H1 (cell line): Measurements from ENCODE around the gene TIMMDC1. TPM values are rescaled to one million over a fixed set of nuclear protein-coding genes. Genes with fewer than 3 reads are reported as not detected.

Experiments
- CTCF ChIA-PET: fragments of 300-600 bp; sonication (Branson Sonifier 250); formaldehyde crosslinking; loops from one replicate; lab custom pipeline; 2021; ENCODE audit not compliant: partially characterized antibody; lab: Charles Lee
- POLR2A ChIA-PET: fragments of 300-600 bp; sonication (Branson Sonifier 250); formaldehyde crosslinking; loops from one replicate; lab custom pipeline; 2021; ENCODE audit warnings: inconsistent platforms; ENCODE audit not compliant: partially characterized antibody; lab: Charles Lee
- DNase-seq, 2 experiments: peaks; one replicate each; pipeline versions ENCODE4 v3.0.0 to v3.0.0-alpha.2; 2010 to 2022; ENCODE audit warnings: low spot score in 2 of 2, low read depth in 1 of 2, mixed read lengths in 1 of 2
- FAIRE-seq: peaks from 2 replicates; lab custom pipeline; 2011; peaks lifted over from hg19 to GRCh38; lab: Jason Lieb, UNC
- H2AFZ ChIP-seq: 2 replicates; pipeline ENCODE4 v1.8.1; 2012; ENCODE audit warnings: low read length, inconsistent platforms
- H2AK5ac ChIP-seq: 2 replicates; pipeline ENCODE4 v1.6.1; 2013; ENCODE audit warnings: low read depth, low read length
- H2BK120ac ChIP-seq: replicated peaks from 2 replicates; pipeline ENCODE3; 2013; ENCODE audit warnings: low read depth, low read length, inconsistent platforms
- H2BK12ac ChIP-seq: 2 replicates; pipeline ENCODE4 v1.6.1; 2013; ENCODE audit warnings: low read depth, low read length
- H2BK15ac ChIP-seq: 2 replicates; pipeline ENCODE4 v1.6.1; 2013; ENCODE audit warnings: low read length
- H2BK20ac ChIP-seq: 2 replicates; pipeline ENCODE4 v1.6.1; 2013; ENCODE audit warnings: low read length
- H2BK5ac ChIP-seq: 2 replicates; pipeline ENCODE4 v1.6.1; 2013; ENCODE audit warnings: low read depth, low read length
- H3K14ac ChIP-seq: 2 replicates; pipeline ENCODE4 v1.6.1; 2013; ENCODE audit warnings: inconsistent platforms; ENCODE audit not compliant: insufficient read length
- H3K18ac ChIP-seq: 2 replicates; pipeline ENCODE4 v1.6.1; 2013; ENCODE audit warnings: low read length; ENCODE audit errors: extremely low read depth
- H3K23ac ChIP-seq: 2 replicates; pipeline ENCODE4 v1.6.1; 2013; ENCODE audit warnings: inconsistent platforms; ENCODE audit not compliant: insufficient read length
- H3K23me2 ChIP-seq: 2 replicates; pipeline ENCODE4 v1.6.1; 2013; ENCODE audit warnings: low read depth, low read length
- H3K27ac ChIP-seq: 2 replicates; pipeline ENCODE4 v1.6.1; 2011; ENCODE audit warnings: low read depth, low read length, inconsistent platforms
- H3K27me3 ChIP-seq, 4 experiments: replicated peaks in 1 of 4; 1 replicate in 1 of 4; 2 replicates in 3 of 4; pipeline versions ENCODE4 v1.6.1 to v1.8.1; 2011 to 2013; ENCODE audit warnings: low read length in 3 of 4, mild to moderate bottlenecking in 3 of 4, inconsistent platforms in 2 of 4, mixed read lengths in 2 of 4, moderate library complexity in 1 of 4; ENCODE audit not compliant: control insufficient read depth in 3 of 4, insufficient read depth in 3 of 4; ENCODE audit errors: extremely low read depth in 1 of 4
- H3K36me3 ChIP-seq, 4 experiments: 2 replicates each; pipeline versions ENCODE4 v1.6.1 to v1.8.1; 2011 to 2013; ENCODE audit warnings: mild to moderate bottlenecking in 4 of 4, low read length in 3 of 4, moderate library complexity in 2 of 4, control low read depth in 1 of 4, inconsistent platforms in 1 of 4; ENCODE audit not compliant: insufficient read depth in 4 of 4, control insufficient read depth in 2 of 4
- H3K4ac ChIP-seq: replicated peaks from 2 replicates; pipeline ENCODE3; 2013; ENCODE audit warnings: low read length, low read depth, mixed read lengths, inconsistent platforms; ENCODE audit not compliant: insufficient read length
- H3K4me1 ChIP-seq, 4 experiments: replicated peaks in 1 of 4; 1 replicate in 1 of 4; 2 replicates in 3 of 4; pipeline versions ENCODE4 v1.6.1 to v1.8.1; 2011 to 2013; ENCODE audit warnings: low read length in 3 of 4, inconsistent platforms in 2 of 4, mixed read lengths in 1 of 4; ENCODE audit not compliant: insufficient read depth in 4 of 4, control insufficient read depth in 3 of 4
- H3K4me2 ChIP-seq, 2 experiments: 2 replicates each; pipeline versions ENCODE4 v1.6.1 to v1.8.1; 2011 to 2013; ENCODE audit warnings: low read depth in 2 of 2, low read length in 2 of 2, control low read depth in 1 of 2, inconsistent platforms in 1 of 2, mild to moderate bottlenecking in 1 of 2; ENCODE audit not compliant: insufficient read depth in 1 of 2
- H3K4me3 ChIP-seq, 4 experiments: fragments of 200-600, 300-600 bp in 1 of 4; sonication (generic), shearing (Covaris generic), sonication (Bioruptor Twin) in 1 of 4; 2 replicates each; pipeline versions ENCODE4 v1.5.1 to v1.8.1; 2011 to 2016; ENCODE audit warnings: low read length in 4 of 4, low read depth in 3 of 4, control low read depth in 2 of 4, inconsistent platforms in 2 of 4, mild to moderate bottlenecking in 2 of 4, mixed read lengths in 1 of 4, moderate library complexity in 1 of 4; ENCODE audit not compliant: insufficient read depth in 2 of 4; ENCODE audit errors: extremely low read depth in 1 of 4
- H3K56ac ChIP-seq: replicated peaks from 2 replicates; pipeline ENCODE3; 2013; ENCODE audit warnings: low read depth, mild to moderate bottlenecking, mixed read lengths, low read length, inconsistent platforms; ENCODE audit not compliant: insufficient read length
- H3K79me1 ChIP-seq: 2 replicates; pipeline ENCODE4 v1.6.1; 2013; ENCODE audit warnings: low read depth, low read length, control low read depth
- H3K79me2 ChIP-seq, 2 experiments: 2 replicates each; pipeline versions ENCODE4 v1.6.1 to v1.8.1; 2012 to 2013; ENCODE audit warnings: low read length in 2 of 2, mild to moderate bottlenecking in 2 of 2, inconsistent platforms in 1 of 2; ENCODE audit not compliant: insufficient read depth in 2 of 2, control insufficient read depth in 1 of 2
- H3K9ac ChIP-seq, 4 experiments: replicated peaks in 1 of 4; 1 replicate in 1 of 4; 2 replicates in 3 of 4; pipeline versions ENCODE4 v1.6.1 to v1.8.1; 2011 to 2013; ENCODE audit warnings: low read depth in 3 of 4, low read length in 3 of 4, control low read depth in 2 of 4, mild to moderate bottlenecking in 2 of 4, moderate library complexity in 2 of 4, inconsistent platforms in 1 of 4; ENCODE audit errors: extremely low read depth in 1 of 4
- H3K9me3 ChIP-seq, 2 experiments: 2 replicates each; pipeline versions ENCODE4 v1.6.1 to v1.8.1; 2012 to 2013; ENCODE audit warnings: mild to moderate bottlenecking in 2 of 2, moderate library complexity in 2 of 2, control low read depth in 1 of 2, inconsistent platforms in 1 of 2, low read depth in 1 of 2, low read length in 1 of 2, mixed read lengths in 1 of 2; ENCODE audit not compliant: insufficient read depth in 2 of 2
- H4K20me1 ChIP-seq, 2 experiments: replicated peaks in 1 of 2; 2 replicates each; pipeline versions ENCODE3 to v1.8.1; 2011 to 2013; ENCODE audit warnings: inconsistent platforms in 2 of 2, low read length in 2 of 2, mild to moderate bottlenecking in 1 of 2; ENCODE audit not compliant: insufficient read depth in 2 of 2, control insufficient read depth in 1 of 2
- H4K5ac ChIP-seq: 2 replicates; pipeline ENCODE4 v1.6.1; 2013; ENCODE audit warnings: low read length, low read depth, mixed read lengths, inconsistent platforms; ENCODE audit not compliant: insufficient read length
- H4K8ac ChIP-seq: 2 replicates; pipeline ENCODE4 v1.8.0; 2013; ENCODE audit warnings: mild to moderate bottlenecking, moderate library complexity, low read length, inconsistent platforms; ENCODE audit not compliant: insufficient read depth; ENCODE audit errors: extremely low read depth
- H4K91ac ChIP-seq: replicated peaks from 2 replicates; pipeline ENCODE3; 2013; ENCODE audit warnings: low read length, mixed read lengths, inconsistent platforms; ENCODE audit not compliant: insufficient read length
- CBX8 ChIP-seq: fragments of 300-800, 300-1000 bp; sonication (generic); IDR thresholded peaks from 2 replicates; pipeline ENCODE4 v1.7.1; 2016; ENCODE audit warnings: low read depth, low read length, borderline replicate concordance
- CEBPB ChIP-seq: IDR thresholded peaks from 2 replicates; pipeline ENCODE4 v1.6.1; 2012; ENCODE audit warnings: low read depth, low read length
- CTCF ChIP-seq, 3 experiments: IDR thresholded peaks; 1 replicate in 2 of 3; 2 replicates in 1 of 3; pipeline versions ENCODE4 v1.5.1 to v1.6.1; 2011; ENCODE audit warnings: low read length in 3 of 3, mild to moderate bottlenecking in 3 of 3, inconsistent platforms in 2 of 3, low read depth in 1 of 3, moderate library complexity in 1 of 3; ENCODE audit not compliant: insufficient read depth in 1 of 3; ENCODE audit errors: control extremely low read depth in 1 of 3
- E2F6 ChIP-seq: IDR thresholded peaks from 2 replicates; pipeline ENCODE4 v1.6.1; 2012; ENCODE audit warnings: inconsistent platforms
- HDAC2 ChIP-seq, 2 experiments: fragments of 300-600 bp in 1 of 2; sonication (generic) in 1 of 2; IDR thresholded peaks; 2 replicates each; pipeline ENCODE4 v1.6.1; 2011 to 2012; ENCODE audit warnings: low read depth in 2 of 2, low read length in 2 of 2, mild to moderate bottlenecking in 2 of 2, moderate library complexity in 2 of 2, borderline replicate concordance in 1 of 2, inconsistent platforms in 1 of 2
- POLR2AphosphoS5 ChIP-seq: IDR thresholded peaks from 2 replicates; pipeline ENCODE4 v1.6.1; 2011; ENCODE audit warnings: low read depth, low read length
- RFX5 ChIP-seq: IDR thresholded peaks from 2 replicates; pipeline ENCODE4 v1.6.1; 2011; ENCODE audit warnings: low read depth, low read length, improper control_type of control experiment, borderline replicate concordance
- RNF2 ChIP-seq: fragments of 200-900, 300-1000 bp; sonication (generic); IDR thresholded peaks from 2 replicates; pipeline ENCODE4 v1.7.1; 2016; ENCODE audit warnings: borderline replicate concordance, low read depth, mild to moderate bottlenecking, antibody characterized with exemption, low read length; ENCODE audit not compliant: poor library complexity, severe bottlenecking; ENCODE audit errors: missing control alignments
- SUZ12 ChIP-seq: fragments of 200-600 bp; sonication (generic); IDR thresholded peaks from 2 replicates; pipeline ENCODE4 v1.6.1; 2012; ENCODE audit warnings: mild to moderate bottlenecking, inconsistent platforms, low read length, moderate library complexity, mixed read lengths
- TCF12 ChIP-seq: IDR thresholded peaks from 2 replicates; pipeline ENCODE4 v1.6.1; 2011; ENCODE audit warnings: low read depth, mild to moderate bottlenecking, low read length
- WGBS, 2 experiments: shearing (Covaris generic) in 1 of 2; methylation state at CpG; one replicate each; pipeline versions ENCODE4 v1.1.6 to v1.1.7; 2013 to 2015; ENCODE audit warnings: low lambda C conversion rate in 2 of 2, mixed read lengths in 2 of 2, inconsistent platforms in 1 of 2, low coverage in 1 of 2, missing lambda C conversion rate in 1 of 2; ENCODE audit not compliant: insufficient replicate concordance in 2 of 2, insufficient coverage in 1 of 2, insufficient read length in 1 of 2; ENCODE audit errors: extremely low coverage in 1 of 2, missing lambda C conversion rate in 1 of 2; 5-methylcytosine and 5-hydroxymethylcytosine counted together
- polyA plus RNA-seq, 7 experiments: library from polyadenylated mRNA; depleted of rRNA in 3 of 7; stranded (reverse) in 5 of 7; unstranded in 2 of 7; fragments of >200 nt in 5 of 7; fragments of 200-250 nt in 2 of 7; gene quantifications; 1 replicate in 5 of 7; 2 replicates in 1 of 7; 4 replicates in 1 of 7; pipeline versions ENCODE4 v1.2.1 to v1.2.3, GENCODE V29; 2011 to 2013; ENCODE audit warnings: missing spikeins in 2 of 7, mixed read lengths in 2 of 7
- total RNA-seq: library from RNA; stranded (reverse); fragmentation: NEBNext Ultra II Directional; extraction: Animal tissue kit (Norgen Biotek cat#: 25700); gene quantifications from 2 replicates; pipeline ENCODE4 v1.2.1, GENCODE V29; 2021

The TIMMDC1 gene
- total and polyA plus RNA-seq, 2 of the 8 experiments (the other 6 are each of a cell fraction or from before 2014, with no cell fraction given) = 80.7 to 128 TPM

GRCh38 chr3:119492810-119493209 is 5.5 kb upstream of the TIMMDC1 start:
- Histone ChIP-seq H2BK5ac (no peak overlapping the region), H3K4me1 (no peaks in the 10 kb centered on the region), H2BK20ac (no peak overlapping the region), H2AFZ (no peak overlapping the region), H3K79me1 (no peaks in the 10 kb centered on the region), H3K4me2 (no peak overlapping the region), H3K9me3 (no peaks in the 10 kb centered on the region), H2BK12ac (no peak overlapping the region), H4K20me1 (no peaks in the 10 kb centered on the region), H3K79me2 (0 out of 4 replicates have a peak, but pooled peaks cover 0 to 4% of the 10 kb centered on the region in 2 experiments), H4K5ac (no peak overlapping the region), H3K18ac (no peak overlapping the region), H3K36me3 (peaks cover 0 to 10% (median 4%) of the 10 kb centered on the region in 4 experiments; a peak in 5 of 8 replicates), H2BK15ac (no peak overlapping the region), H3K56ac (no peak overlapping the region), H3K23me2 (peaks cover 3% of the 10 kb centered on the region; the same call in 1 of the 2 replicates), H3K9ac (no peak overlapping the region), H2AK5ac (no peak overlapping the region), H3K4ac (no peak overlapping the region), H4K91ac (no peak overlapping the region), H3K14ac (no peak overlapping the region), H2BK120ac (no peak overlapping the region), H3K23ac (no peak overlapping the region), H3K27me3 (no peaks in the 10 kb centered on the region), H4K8ac (no peak overlapping the region), H3K27ac (no peak overlapping the region), H3K4me3 (no peak overlapping the region)
- ChIA-PET CTCF (interaction anchor here (1.3 kb wide), 1 partner anchor 188 kb away, joined by 3 read pairs; no protein-coding TSS in a partner anchor), POLR2A (interaction anchor here (1.6 kb wide), 1 partner anchor 234 kb away, joined by 3 read pairs; no protein-coding TSS in a partner anchor)
- no peak for DNase-seq
- 87% methylated on average over 3 of the region's 3 CpGs; no CpG with 5 or more reads in 1 of the 2 experiments for WGBS, 2 experiments
- FAIRE-seq = no peak
- TF ChIP-seq HDAC2 (IDR thresholded peaks at IDR 0.05; ENCODE audit: borderline replicate concordance in 1 of 2, low read depth in 2 of 2, low read length in 2 of 2) (no peak), RNF2 (no peak), RFX5 (no peak), CTCF (IDR thresholded peaks at IDR 0.05; ENCODE audit: control extremely low read depth in 1 of 3, insufficient read depth in 1 of 3, low read depth in 1 of 3, low read length in 3 of 3) (no peak), E2F6 (no peak), CEBPB (no peak), POLR2AphosphoS5 (no peak), SUZ12 (no peak), CBX8 (no peak), TCF12 (no peak)
